SK-N-SH treated with all-trans-retinoic acid at 6 μM for 48 hours (cell line): ENCODE measurements around the gene CDC42EP1.

Source experiments
- ATAC-seq: fragments of 200-7000 bp; cut with Tn5 transposase; 3 replicates; pipeline ENCODE4 v1.9.1; 2020; ENCODE audit warnings: mild to moderate bottlenecking, moderate library complexity
- ARNTL ChIP-seq: fragments of 450-650 bp; formaldehyde crosslinking; IDR thresholded peaks from 2 replicates; pipeline ENCODE4 v1.5.0; 2020; ENCODE audit warnings: low read depth, mild to moderate bottlenecking, moderate library complexity, borderline replicate concordance
- BACH2 ChIP-seq: fragments of 250-450 bp; sonication (Bioruptor Pico); IDR thresholded peaks from 2 replicates; pipeline ENCODE4 v1.9.0; 2021; ENCODE audit warnings: mild to moderate bottlenecking, borderline replicate concordance
- CSDC2 ChIP-seq: fragments of 250-450 bp; sonication (Bioruptor Pico); IDR thresholded peaks from 2 replicates; pipeline ENCODE4 v1.5.0; 2020; ENCODE audit warnings: mild to moderate bottlenecking, moderate library complexity
- CSRNP3 ChIP-seq: fragments of 250-450 bp; sonication (Bioruptor Pico); IDR thresholded peaks from 2 replicates; pipeline ENCODE4 v1.5.1; 2021; ENCODE audit warnings: mild to moderate bottlenecking, moderate library complexity
- ESRRG ChIP-seq: fragments of 250-450 bp; sonication (Bioruptor Pico); IDR thresholded peaks from 2 replicates; pipeline ENCODE4 v1.6.1; 2021; ENCODE audit warnings: mild to moderate bottlenecking
- ISL1 ChIP-seq: fragments of 250-450 bp; sonication (Bioruptor Pico); IDR thresholded peaks from 2 replicates; pipeline ENCODE4 v2.1.2; 2022; ENCODE audit warnings: mild to moderate bottlenecking, moderate library complexity
- OSR1 ChIP-seq: fragments of 250-450 bp; sonication (Bioruptor Pico); IDR thresholded peaks from 2 replicates; pipeline ENCODE4 v1.8.0; 2022; ENCODE audit warnings: moderate library complexity, mild to moderate bottlenecking, inconsistent platforms
- PATZ1 ChIP-seq: fragments of 250-450 bp; sonication (Bioruptor Pico); IDR thresholded peaks from 2 replicates; pipeline ENCODE4 v1.8.0; 2020; ENCODE audit warnings: mild to moderate bottlenecking, moderate library complexity, borderline replicate concordance
- POU6F1 ChIP-seq: fragments of 250-450 bp; sonication (Bioruptor Pico); IDR thresholded peaks from 2 replicates; pipeline ENCODE4 v1.8.0; 2021; ENCODE audit warnings: low read depth, mild to moderate bottlenecking, moderate library complexity, borderline replicate concordance
- PPARA ChIP-seq: fragments of 250-450 bp; sonication (Bioruptor Pico); IDR thresholded peaks from 2 replicates; pipeline ENCODE4 v1.5.0; 2020; ENCODE audit warnings: mild to moderate bottlenecking, borderline replicate concordance
- RARB ChIP-seq: fragments of 250-450 bp; sonication (Bioruptor Pico); IDR thresholded peaks from 2 replicates; pipeline ENCODE4 v1.8.0; 2021; ENCODE audit warnings: mild to moderate bottlenecking, moderate library complexity
- SNAI2 ChIP-seq: fragments of 250-450 bp; sonication (Bioruptor Pico); IDR thresholded peaks from 2 replicates; pipeline ENCODE4 v1.5.0; 2020; ENCODE audit warnings: mild to moderate bottlenecking, moderate library complexity
- TCF4 ChIP-seq: fragments of 250-450 bp; sonication (Bioruptor Pico); IDR thresholded peaks from 2 replicates; pipeline ENCODE4 v1.8.0; 2021; ENCODE audit warnings: mild to moderate bottlenecking, moderate library complexity, borderline replicate concordance
- TOX ChIP-seq: fragments of 250-450 bp; sonication (Bioruptor Pico); IDR thresholded peaks from 2 replicates; pipeline ENCODE4 v1.8.0; 2021; ENCODE audit warnings: mild to moderate bottlenecking, moderate library complexity, borderline replicate concordance
- TSHZ2 ChIP-seq: fragments of 250-450 bp; sonication (Bioruptor Pico); IDR thresholded peaks from 2 replicates; pipeline ENCODE4 v1.5.0; 2020; ENCODE audit warnings: mild to moderate bottlenecking, moderate library complexity
- ZC3H10 ChIP-seq: fragments of 250-450 bp; sonication (Bioruptor Pico); IDR thresholded peaks from 2 replicates; pipeline ENCODE4 v1.5.1; 2021; ENCODE audit warnings: mild to moderate bottlenecking, moderate library complexity
- ZFP3 ChIP-seq: fragments of 250-450 bp; sonication (Bioruptor Pico); IDR thresholded peaks from 2 replicates; pipeline ENCODE4 v1.5.0; 2020; ENCODE audit warnings: mild to moderate bottlenecking, moderate library complexity
- ZFP30 ChIP-seq: fragments of 450-650 bp; formaldehyde crosslinking; IDR thresholded peaks from 2 replicates; pipeline ENCODE4 v1.5.0; 2022; ENCODE audit warnings: mild to moderate bottlenecking, moderate library complexity
- ZNF565 ChIP-seq: fragments of 450-650 bp; formaldehyde crosslinking; conservative IDR thresholded peaks from 2 replicates; pipeline ENCODE4 v1.5.0; 2020; ENCODE audit warnings: low read depth, mild to moderate bottlenecking, moderate library complexity
- ZNF70 ChIP-seq: fragments of 450-650 bp; formaldehyde crosslinking; IDR thresholded peaks from 2 replicates; pipeline ENCODE4 v1.5.0; 2020; ENCODE audit warnings: mild to moderate bottlenecking, moderate library complexity
- ZNF8 ChIP-seq: fragments of 450-650 bp; formaldehyde crosslinking; IDR thresholded peaks from 2 replicates; pipeline ENCODE4 v1.5.0; 2020; ENCODE audit warnings: mild to moderate bottlenecking, moderate library complexity

The CDC42EP1 gene

GRCh38 chr22:37517826-37518450 is 42.3 kb upstream of the CDC42EP1 start:
- TF ChIP-seq ZFP30 (no peak), ZFP3 (no peak), SNAI2 (no peak), ZNF70 (CRISPR knock-in tag) (no peak), ESRRG (CRISPR knock-in tag) (no peak), TOX (no peak), BACH2 (CRISPR knock-in tag) (no peak), OSR1 (CRISPR knock-in tag) (no peak), ISL1 (CRISPR knock-in tag) (no peak), RARB (no peak), PPARA (CRISPR knock-in tag) (no peak), ARNTL (CRISPR knock-in tag) (no peak), CSRNP3 (CRISPR knock-in tag) (no peak), ZNF565 (CRISPR knock-in tag) (no peak), ZNF8 (no peak), TCF4 (CRISPR knock-in tag) (no peak), PATZ1 (no peak), POU6F1 (no peak), CSDC2 (CRISPR knock-in tag) (no peak)
- ATAC-seq, result peak; percentile 7; the same call in 1 of the 3 replicates

- peak; percentile 72 for ATAC-seq
- TF ChIP-seq CSDC2 (CRISPR knock-in tag) (no peak), ARNTL (CRISPR knock-in tag) (no peak), POU6F1 (no peak), BACH2 (CRISPR knock-in tag) (no peak), ZFP30 (no peak), ZC3H10 (no peak), TCF4 (CRISPR knock-in tag) (no peak), ISL1 (CRISPR knock-in tag) (no peak), CSRNP3 (CRISPR knock-in tag) (no peak), TSHZ2 (CRISPR knock-in tag) (no peak), PPARA (CRISPR knock-in tag) (no peak), TOX (no peak), OSR1 (CRISPR knock-in tag) (no peak), RARB (no peak), ZFP3 (no peak), ZNF70 (CRISPR knock-in tag) (no peak), ZNF565 (CRISPR knock-in tag) (no peak), ZNF8 (no peak)
Measured at GRCh38 chr22:37518509-37519267, 41.6 kb upstream of the CDC42EP1 start.
